Renal pelvis (tissue), 4 donors: ENCODE results near the gene BICD1. TPM values are rescaled to one million over a fixed set of nuclear protein-coding genes. Genes with fewer than 3 reads are reported as not detected.
"Not testable (repeated sequence)": the region's sequence is repeated elsewhere in the genome, so short reads cannot be mapped to it uniquely, and the experiment has no call there.

ENCODE experiments used
- DNase-seq: peaks from one replicate; pipeline ENCODE4 v3.0.0-alpha.2; 2013
- polyA plus RNA-seq, 3 donors: library from polyadenylated mRNA; unstranded; fragments of 120-200 nt; gene quantifications; one replicate each; pipeline ENCODE4 v1.2.1, GENCODE V29; 2013; ENCODE audit not compliant: insufficient read length in 3 of 3

BICD1 gene
- polyA plus RNA-seq, 3 donors, result 20.2 to 22.4 (median 22.0) TPM

DNA sequence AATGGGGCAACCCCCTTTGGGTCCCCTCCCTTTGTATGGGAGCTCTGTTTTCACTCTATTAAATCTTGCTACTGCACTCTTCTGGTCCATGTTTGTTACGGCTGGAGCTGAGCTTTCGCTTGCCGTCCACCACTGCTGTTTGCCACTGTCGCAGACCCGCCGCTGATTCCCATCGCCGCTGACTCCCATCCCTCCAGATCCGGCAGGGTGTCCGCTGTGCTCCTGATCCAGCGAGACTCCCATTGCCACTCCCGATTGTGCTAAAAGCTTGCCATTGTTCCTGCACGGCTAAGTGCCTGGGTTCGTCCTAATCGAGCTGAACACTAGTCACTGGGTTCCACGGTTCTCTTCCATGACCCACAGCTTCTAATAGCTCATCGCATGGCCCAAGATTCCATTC lies 168.9 kb downstream of the BICD1 start:
- not testable (repeated sequence) for DNase-seq

DNA sequence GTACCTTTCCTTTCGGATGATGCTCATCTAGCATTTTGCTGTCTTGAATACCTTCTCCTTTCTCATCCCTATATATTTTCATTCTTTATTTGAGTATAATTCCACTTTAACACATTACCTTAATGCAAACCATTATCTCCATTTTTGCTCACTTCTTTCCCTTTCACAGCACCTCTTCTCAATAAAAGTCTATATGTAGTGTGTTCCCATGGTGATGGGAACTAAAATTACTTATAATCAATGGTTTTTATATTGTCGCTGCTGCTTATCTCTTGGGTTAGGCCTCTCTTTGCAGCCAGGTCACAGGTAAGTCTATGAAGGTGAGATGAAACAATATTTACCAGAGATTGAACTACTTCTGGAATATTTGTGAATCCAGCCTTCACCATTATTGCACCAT lies 171.1 kb downstream of the BICD1 start:
- DNase-seq, result no peak

DNA sequence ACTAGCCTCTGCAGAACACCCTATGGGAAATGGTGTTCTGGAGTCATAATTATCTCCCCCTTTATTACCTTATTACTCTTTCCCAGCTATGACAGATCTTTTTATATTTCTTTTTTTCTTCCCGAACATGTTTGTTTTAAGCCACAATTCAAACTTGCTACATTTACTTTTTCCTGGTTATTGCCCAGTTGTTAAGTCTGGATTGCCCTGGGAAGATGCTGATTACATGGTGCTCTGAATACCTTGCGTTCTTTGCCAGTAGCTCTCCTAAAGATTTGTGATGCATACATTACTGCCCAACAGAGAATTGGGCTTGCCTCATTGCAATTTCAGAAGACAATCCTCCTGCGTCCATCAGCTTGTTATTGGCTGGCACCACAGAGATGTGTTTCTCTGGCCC lies 174.5 kb downstream of the BICD1 start:
- DNase-seq, result no peak

DNA sequence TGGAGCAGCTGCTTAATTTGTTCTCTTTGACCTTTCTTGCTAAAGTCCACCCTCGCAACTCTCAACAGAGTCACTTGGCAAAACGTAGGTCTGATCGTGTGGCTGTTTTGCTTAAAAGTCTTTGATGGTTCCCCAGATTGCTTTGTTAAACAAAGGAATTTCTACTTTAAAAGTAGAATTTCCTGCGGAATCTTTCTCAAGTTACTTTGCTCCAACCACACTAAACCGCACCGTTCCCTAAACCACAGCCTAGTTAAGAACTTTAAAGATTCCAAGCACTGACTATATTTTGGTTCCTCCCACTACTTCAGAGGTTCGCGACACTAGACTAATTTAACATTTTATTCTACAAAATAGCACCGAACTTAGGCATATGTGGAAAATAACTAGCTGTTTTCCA lies 177.9 kb downstream of the BICD1 start:
- no peak for DNase-seq

DNA sequence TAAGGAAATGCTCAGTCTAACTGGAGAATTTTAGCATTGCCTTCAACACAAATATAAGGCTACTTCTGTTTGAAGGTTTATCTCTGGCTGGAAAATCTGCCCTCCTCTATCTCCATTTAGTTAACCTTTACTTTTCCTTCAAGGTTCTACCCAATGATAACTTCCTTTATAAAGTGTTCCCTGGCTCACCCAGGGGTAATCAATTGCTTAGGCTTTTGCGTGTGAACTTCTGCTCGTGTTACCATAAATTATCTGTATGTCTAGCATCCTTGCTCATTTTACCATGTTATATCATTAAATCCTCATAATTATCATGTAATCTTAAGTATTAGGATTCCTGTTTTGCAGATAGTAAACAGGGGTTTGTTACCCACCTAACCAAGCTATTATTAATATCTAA lies 178.4 kb downstream of the BICD1 start:
- no peak for DNase-seq

DNA sequence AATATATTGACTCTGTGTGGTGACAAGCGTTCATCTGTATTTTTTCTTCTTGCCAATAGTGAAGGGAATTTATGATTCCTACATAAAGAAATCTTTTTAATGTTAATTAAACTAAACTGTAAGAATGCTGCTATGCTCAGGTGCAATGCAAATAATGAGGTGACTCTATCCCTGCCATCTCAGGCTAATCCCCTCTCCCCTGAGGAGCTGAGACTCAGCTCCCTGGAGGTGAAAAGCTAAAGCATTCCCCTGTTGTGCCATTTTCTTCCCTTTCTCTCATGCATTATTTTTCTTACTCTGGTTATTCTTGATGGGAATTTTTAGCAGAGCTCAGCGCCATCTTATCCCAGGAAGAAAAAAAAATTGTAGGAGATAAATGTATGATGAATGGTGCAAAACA lies 178.8 kb downstream of the BICD1 start:
- DNase-seq, result no peak

DNA sequence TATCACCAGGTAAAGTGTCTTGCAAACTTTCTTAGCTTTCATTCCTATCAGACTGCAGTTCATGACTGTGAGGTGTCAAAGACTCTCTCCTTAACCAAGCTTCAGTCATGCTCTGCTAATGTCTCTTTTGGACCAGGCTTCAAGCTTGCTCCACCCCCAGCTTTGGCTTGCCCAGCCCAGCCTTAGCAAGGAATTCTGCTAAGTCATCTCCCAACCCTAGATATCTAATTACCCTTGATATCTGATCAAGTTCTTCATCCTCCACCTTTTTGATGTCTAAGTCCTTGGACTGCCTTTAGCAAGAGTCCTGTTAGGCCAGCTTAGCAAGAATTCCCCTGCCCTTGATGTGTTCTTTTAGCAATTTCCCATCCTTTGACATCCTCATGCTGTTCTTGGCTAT lies 183.8 kb downstream of the BICD1 start:
- DNase-seq, result no peak

DNA sequence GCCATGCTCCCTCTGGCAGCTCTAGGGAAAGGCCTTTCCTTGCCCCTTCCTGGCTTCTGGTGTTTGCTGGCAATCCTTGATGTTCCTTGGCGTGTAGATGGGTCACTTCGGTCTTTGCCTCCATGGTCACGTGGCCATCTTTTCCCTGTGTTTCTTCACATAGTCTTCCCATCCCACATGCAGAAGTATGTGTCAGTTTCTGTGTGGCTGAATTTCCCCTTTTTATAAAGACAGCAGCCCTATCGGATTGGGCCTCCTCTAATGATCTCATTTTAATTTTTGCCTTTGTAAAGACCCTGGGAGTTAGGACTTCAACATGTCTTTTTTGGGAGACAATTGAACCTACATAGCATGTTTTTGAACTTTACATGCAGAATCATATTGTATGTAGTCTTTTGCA lies 185.5 kb downstream of the BICD1 start:
- DNase-seq, result no peak

DNA sequence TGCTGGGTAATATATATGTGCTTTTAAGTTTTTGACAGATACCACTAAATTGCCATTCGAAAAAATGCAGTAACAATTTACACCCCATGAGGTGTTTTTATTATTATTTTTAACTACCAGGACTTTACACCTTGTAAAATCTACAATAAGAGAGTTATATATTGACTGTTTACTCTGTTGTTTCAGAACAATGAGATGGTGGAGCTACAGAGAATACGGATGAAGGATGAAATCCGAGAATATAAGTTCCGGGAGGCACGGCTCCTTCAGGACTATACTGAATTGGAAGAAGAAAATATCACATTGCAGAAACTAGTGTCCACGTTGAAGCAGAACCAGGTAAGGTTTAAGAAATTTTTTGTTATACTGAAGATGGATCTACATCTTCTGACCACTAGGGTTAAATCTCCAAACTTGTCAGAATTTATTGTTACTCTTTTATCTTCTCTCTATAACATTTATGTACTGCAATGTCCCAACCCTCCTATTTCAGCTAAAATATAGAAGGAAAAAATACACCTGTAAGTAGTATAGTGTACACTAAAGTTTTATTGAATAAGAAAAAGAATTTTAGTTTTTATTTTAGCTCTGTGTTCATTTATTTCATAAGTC lies 187.3 kb downstream of the BICD1 start:
- no peak for DNase-seq

DNA sequence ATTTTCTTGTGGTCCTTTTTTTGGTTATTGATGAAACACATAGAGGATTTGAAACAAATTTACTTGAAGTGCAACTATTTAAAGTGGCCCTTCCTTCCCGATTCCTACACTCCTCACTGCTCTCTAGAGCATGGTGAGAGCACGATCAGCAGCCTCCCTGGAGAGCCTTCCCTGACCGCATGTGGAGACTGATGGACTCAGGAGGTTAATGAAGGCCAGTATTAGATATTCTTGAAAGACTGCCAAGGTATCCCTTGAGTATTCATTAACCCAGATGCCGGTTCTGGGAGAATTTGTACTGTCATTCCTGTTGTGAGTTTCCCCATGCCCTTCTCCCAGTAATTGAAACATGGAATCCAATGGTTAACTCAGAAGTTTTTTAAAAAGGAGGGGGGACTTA lies 189.9 kb downstream of the BICD1 start:
- no peak for DNase-seq

DNA sequence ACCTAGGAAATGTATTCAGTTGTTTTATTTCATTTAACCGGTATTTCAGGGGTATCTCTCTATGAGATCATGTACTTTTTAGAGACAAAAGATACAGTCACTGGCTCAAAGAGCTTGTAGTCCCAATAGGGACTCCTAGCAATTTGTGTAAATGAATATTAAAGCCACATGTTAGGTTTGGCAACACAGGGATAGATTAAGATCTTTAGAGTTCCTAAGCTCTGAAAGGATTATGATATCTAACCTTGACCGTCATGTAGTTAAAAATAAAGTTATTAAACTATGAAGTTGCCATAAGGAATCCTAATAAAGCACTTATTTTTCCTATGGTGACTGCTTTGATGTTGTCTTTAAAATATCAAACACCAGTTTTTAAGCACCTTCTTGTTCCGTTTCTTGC lies 192.3 kb downstream of the BICD1 start:
- DNase-seq, result no peak

DNA sequence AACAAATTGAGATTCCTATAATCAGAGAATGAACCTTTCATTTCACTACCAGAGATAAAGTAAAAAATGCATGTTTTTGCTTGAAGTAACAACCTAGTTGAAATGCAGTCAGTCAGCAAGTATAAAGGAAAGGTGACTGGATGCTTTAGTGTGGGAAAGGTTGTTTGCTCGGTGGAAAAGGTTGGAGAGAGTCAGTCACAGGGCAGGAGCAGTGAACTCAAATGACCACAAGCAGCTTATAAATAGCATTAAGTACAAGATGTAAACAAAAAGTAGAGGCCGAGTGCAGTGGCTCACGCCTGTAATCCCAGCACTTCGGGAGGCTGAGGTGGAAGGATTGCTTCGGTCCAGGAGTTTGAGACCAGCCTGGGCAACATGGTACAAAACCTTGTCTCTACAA lies 194.6 kb downstream of the BICD1 start:
- DNase-seq, result no peak

DNA sequence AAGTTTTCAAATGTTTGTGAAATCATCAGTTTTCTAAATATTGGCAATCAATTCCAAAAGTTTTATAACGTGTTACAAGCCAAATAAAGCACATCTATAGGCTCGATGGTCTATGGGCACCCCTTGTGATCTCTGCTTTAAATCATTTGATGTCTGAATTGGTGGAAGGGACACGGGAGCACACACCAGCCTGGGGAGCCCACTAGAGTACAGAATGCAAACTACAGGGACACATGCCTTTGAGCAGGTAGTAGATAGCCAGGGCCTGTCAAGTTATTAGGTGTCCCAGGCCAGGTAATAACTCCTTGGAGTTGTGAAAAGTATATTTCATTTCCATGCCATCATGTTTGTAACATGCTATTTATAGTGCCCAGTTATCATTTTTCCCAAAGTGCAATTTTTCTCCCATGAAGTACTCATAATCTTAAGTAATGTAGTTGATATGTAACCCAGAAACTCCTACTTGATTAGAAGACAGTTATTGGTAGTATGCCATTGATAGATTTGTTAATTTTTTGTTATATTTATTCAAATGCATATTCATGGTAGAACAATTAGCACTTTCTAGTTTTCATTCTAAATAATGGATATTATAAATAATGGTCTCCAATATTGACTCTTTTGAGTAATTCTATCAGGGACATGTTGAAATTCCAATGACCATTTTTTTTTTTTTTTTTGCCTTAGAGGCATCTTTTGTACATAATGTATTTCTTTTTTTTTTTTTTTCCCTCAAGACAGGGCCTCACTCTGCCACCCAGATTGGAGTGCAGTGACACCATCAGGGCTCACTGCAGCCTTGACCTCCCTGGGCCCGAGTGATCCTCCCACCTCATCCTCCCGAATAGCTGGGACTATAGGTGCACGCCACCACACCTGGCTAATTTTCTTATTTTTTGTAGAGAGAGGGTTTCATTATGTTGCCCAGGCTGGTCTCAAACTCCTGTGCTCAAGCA lies 195.8 kb downstream of the BICD1 start:
- no peak for DNase-seq

DNA sequence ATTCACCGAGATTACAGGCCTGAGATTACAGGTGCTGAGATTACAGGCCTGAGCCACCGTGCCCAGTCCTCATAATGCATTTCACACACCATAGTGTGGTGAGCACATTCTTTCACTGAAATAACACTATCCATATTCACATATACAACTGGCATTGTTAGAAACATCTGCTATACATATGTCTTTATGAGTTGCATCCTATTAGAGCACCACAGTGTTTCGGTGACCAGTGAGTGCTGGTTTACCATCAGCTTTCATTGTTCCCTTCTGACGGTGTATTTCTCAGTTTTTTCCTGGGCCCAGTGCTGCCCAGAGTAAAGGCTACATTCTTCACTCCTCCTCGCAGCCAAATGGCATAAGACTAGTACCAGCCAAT lies 196.5 kb downstream of the BICD1 start:
- no peak for DNase-seq

DNA sequence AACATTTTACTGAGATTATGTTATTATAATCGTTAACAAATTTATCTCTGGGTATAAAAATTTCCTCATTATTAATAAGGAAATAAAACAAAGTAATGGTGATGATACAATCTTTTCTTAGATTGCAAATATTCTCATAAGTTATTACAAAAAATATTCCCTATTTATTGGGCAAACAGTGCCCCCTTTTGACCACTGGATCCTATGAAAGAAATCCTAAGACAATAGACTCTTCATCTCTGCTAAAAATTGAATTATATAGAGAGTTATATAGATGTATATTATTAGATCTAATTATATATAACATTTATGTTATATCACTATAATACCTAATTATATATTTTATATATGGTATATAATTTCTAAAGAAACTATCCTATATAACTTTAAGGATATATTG lies 198.5 kb downstream of the BICD1 start:
- no peak for DNase-seq

DNA sequence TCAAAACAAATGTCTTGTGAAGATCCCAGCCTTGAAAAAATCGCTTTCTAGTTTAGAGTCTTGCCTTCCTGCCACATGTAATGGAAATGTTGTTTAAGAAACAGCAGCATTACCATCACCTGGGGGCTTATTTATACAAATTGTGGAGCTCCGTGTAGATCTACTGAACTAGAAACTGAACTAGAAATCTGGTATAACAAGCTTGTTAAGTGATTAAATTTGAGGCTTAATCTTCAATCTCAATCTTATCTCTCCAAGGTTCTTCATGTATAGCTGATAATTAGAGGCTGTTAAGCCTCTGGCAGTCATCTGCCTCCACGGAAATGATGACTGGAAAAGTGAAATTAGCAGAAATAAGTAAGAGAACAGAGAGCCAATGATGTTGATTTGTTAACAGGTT lies 200.7 kb downstream of the BICD1 start:
- no peak for DNase-seq

DNA sequence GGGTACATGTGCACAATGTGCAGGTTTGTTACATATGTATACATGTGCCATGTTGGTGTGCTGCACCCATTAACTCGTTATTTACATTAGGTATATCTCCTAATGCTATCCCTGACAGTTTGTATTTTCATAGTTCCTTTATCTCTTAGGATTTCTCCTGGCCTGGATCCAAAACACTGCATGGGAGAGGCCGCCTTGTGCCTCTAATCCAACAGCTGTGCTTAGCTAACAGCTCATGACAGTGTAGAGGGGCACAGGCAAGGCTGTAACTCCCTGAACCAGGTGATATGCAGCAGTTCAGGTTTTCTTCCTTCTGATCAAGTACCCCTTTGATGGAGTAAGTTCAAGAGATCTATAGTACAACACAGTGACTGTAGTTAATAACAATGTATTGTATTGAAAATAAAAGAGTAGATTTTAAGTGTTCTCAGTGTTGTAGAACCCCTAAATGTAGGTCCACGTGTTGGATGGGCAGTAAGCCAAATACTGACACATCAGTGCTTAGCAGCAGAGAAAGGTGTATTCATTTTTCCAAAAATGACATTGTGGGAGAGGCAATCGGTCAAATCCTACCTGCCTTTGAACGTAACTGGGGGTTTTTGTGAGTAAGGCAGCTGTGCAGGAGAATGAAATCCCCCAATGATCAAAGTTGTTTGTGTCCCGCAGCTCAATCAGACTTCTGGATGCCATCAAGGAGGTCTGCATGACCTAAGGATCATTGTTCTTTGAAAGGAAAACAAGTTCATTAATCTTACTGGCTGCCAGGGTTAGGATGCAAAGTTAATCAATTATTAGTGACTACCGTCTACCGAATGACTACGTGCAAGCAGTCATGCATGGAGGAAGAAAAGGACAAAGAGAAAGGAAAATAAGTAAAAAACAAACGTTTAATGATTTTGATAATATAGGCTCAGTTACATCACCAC lies 203.4 kb downstream of the BICD1 start:
- DNase-seq, result no peak

DNA sequence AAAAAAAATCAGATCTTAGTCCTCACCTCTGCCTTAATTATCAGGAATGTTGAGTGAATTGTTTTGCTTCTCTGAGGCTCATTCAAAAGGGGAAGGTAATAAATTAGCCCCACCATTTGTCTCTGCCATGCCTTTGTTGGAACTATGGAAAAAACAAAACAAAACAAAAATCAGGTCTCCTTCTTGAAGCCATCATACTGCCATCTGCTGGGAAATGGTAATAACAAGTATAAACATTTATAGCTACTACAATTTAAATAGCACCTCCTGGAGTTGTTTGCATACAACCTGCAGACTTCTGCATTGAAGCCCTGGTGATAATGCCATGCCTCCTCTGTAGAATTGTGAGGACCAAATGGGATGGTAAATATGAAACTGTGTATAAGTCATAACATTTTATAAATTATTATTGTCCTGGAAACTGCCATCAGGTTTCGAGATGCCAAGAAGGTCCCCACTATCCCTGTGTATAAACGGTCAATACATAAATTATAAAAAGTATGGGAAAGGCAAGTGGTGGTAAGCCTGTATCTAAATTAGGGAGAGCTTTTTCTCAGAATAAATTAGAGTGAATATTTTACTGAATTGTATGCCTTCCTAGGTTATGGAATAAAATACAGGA lies 205.5 kb downstream of the BICD1 start:
- DNase-seq, result peak; percentile 78

DNA sequence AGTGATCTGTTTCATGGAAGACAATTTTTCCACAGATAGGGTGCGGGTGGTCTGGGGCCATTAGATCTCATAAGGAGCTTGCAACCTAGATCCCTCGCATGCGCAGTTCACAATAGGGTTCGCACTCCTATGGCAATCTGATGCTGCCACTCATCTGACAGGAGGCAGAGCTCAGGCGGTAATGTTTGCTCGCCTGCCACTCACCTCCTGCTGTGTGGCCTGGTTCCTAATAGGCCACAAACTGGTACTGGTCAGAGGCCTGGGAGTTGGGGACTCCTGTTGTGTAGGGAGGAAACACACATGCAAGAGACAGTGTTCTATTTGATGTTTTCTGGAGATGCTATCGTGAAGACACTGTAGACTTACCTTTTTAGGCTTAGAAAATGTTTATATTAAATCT lies 215.7 kb downstream of the BICD1 start:
- DNase-seq, result no peak

DNA sequence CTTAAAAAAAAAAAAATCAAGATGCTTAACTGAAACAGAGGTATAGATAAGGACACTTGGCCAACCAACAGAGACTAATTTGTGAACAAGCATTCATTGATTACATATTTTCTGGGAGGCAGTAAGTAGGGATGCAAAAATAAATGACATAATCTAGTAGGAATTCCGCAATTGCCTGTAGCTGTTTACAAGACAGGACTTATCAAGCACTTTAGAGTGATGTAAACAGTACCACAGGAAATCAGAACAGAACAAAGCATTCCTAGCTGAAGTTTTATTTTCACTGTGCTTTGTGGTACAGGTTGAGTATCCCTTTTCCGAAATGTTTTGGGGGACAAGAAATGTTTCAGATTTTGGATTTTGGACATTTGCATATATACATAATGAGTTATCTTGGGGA lies 224.5 kb downstream of the BICD1 start:
- DNase-seq, result no peak

DNA sequence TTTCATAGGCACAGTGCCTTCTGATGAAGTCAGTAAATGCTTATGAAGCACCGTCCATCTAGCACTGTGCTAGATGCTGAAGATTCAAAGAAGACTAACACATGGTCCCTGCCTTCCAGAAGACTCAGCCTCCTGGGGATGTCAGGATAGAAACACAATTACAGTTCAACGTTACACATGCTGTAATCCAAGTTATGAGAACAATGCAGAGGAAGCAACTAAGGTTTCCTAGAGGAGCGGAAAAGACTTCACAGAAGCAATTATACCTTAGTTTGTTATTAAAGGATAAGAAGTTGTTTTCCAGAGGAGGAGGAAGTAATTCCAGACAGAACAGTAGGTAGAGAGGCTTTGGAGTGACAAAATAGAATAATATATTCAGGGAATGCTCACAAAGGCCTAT lies 225.8 kb downstream of the BICD1 start:
- no peak for DNase-seq

DNA sequence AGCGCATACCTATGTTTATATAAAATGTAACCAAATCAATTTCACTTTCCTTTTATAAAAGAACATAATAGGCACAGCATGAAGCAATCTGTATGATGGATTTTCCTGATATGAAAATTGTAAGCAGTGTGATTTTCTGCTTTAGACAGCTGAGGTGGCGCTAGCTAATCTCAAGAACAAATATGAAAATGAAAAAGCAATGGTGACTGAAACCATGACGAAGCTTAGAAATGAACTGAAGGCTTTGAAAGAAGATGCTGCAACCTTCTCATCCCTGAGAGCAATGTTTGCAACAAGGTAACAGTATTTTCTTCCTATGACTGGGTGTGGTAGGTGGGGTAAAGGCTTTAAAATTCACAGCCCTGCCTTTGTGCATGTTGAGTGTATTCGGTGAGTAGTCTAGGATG lies 227.7 kb downstream of the BICD1 start:
- DNase-seq, result no peak
